Ascending aorta (tissue), 2 donors: ENCODE measurements around the gene CDH13. TPM values are rescaled to one million over a fixed set of nuclear protein-coding genes. Genes with fewer than 3 reads are reported as not detected.
A peak's percentile ranks its signal among the peaks of the same experiment; 100 is the strongest.

ENCODE experiments used
- DNase-seq, 2 donors: peaks; one replicate each; pipeline ENCODE4 v3.0.0-alpha.2; 2019; ENCODE audit warnings: low spot score in 2 of 2
- H3K27ac ChIP-seq, 2 donors: fragments of 200-600 bp; sonication (generic); one replicate each; pipeline ENCODE4 v1.5.1; 2016 to 2017; ENCODE audit warnings: mild to moderate bottlenecking in 1 of 2
- H3K27me3 ChIP-seq: fragments of 200-600 bp; sonication (generic); one replicate; pipeline ENCODE4 v1.5.1; 2017
- H3K36me3 ChIP-seq, 2 donors: fragments of 200-600 bp; sonication (generic); one replicate each; pipeline ENCODE4 v1.5.1; 2016
- H3K4me1 ChIP-seq, 2 donors: fragments of 200-600 bp; sonication (generic); one replicate each; pipeline ENCODE4 v1.5.1; 2016 to 2017; ENCODE audit warnings: mild to moderate bottlenecking in 1 of 2
- H3K4me3 ChIP-seq, 2 donors: fragments of 200-600 bp; sonication (generic); one replicate each; pipeline ENCODE4 v1.5.1; 2016 to 2017; ENCODE audit warnings: mild to moderate bottlenecking in 1 of 2
- H3K9me3 ChIP-seq, 2 donors: fragments of 200-600 bp; sonication (generic); one replicate each; pipeline ENCODE4 v1.5.1; 2016
- intact Hi-C: fragments of 100-400 bp; cut with DNase I; formaldehyde crosslinking; loops from one replicate; pipeline ENCODE4 v1.15.1; 2023
- total RNA-seq: library from RNA; depleted of rRNA; stranded (reverse); fragments of >200 nt; gene quantifications from one replicate; pipeline ENCODE4 v1.1.0, GENCODE V29; 2016
- TF ChIP-seq, protein P1 (sequence below), 3 experiments: fragments of 200-600 bp in 2 of 3; fragments of 450-650 bp in 1 of 3; sonication (generic) in 2 of 3; IDR thresholded peaks; one replicate each; pipeline ENCODE4 v1.5.1; 2016 to 2019; ENCODE audit warnings: antibody characterized with exemption in 3 of 3, mild to moderate bottlenecking in 1 of 3, moderate library complexity in 1 of 3

CDH13 gene
- total RNA-seq, 1 donor from 2014 or later = 160 TPM

DNA sequence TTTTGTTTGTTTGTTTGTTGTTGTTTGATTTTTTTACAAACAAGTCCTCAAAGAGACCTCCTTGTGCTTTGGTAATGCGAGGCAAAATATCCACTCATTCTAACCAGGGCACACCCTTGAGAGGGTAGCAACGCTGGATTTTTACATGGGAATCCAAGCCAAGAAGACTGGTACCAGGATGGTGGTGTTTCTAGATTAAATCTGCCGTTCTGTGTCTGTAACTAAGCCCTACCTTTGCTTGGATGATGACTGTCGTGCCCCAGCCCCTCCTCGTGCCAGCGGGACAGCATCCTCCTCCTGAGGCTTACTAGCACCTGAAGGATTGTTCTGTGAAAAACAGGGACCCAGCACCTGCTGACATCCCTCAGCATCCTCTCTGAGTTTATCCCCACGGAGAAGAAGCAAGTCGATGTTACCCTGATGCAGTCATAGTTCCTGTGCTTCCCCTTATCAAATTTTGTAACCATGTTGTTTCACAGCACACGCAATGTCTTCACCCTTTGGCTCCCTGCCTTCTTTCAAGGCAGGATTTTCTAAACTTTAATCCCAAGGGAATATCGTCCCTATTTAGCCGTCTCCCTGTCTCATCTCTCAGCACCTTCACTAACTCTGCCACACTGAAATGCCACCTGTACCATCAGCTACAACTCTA, 1175.9 kb downstream of the CDH13 start:
- Histone ChIP-seq H3K27me3 (no peaks in the 10 kb centered on the region), H3K4me3 (peak overlapping the region; percentile 37 to 50), H3K36me3 (no peaks in the 10 kb centered on the region), H3K27ac (peak overlapping the region in 1 of 2 donors; percentile 23), H3K9me3 (no peaks in the 10 kb centered on the region), H3K4me1 (peaks cover 0 to 6% of the 10 kb centered on the region in 2 donors)
- TF ChIP-seq, protein P1, sequence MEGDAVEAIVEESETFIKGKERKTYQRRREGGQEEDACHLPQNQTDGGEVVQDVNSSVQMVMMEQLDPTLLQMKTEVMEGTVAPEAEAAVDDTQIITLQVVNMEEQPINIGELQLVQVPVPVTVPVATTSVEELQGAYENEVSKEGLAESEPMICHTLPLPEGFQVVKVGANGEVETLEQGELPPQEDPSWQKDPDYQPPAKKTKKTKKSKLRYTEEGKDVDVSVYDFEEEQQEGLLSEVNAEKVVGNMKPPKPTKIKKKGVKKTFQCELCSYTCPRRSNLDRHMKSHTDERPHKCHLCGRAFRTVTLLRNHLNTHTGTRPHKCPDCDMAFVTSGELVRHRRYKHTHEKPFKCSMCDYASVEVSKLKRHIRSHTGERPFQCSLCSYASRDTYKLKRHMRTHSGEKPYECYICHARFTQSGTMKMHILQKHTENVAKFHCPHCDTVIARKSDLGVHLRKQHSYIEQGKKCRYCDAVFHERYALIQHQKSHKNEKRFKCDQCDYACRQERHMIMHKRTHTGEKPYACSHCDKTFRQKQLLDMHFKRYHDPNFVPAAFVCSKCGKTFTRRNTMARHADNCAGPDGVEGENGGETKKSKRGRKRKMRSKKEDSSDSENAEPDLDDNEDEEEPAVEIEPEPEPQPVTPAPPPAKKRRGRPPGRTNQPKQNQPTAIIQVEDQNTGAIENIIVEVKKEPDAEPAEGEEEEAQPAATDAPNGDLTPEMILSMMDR (IDR thresholded peaks at IDR 0.05) = no peak
- intact Hi-C loops = no loop called here
- no peak for DNase-seq

DNA sequence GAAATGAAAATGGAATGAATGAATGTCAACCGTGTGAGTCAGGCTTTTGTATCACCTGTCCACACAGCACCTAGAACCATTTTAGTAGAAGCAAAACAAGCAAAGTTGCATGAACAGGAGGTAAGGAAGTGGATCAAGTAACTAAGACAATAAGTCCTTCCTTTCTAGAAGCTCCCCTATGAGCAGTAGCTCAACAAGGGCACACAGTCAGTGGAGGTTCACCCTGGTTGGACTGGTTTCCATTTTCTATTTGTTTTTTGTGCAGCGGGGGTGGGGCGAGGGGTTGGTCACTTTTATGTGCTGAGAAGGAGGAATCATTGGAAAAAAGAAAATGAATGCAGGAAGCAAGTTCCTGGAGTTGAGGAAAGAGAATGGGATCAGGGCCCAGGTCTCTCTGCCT, 1177.0 kb downstream of the CDH13 start:
- intact Hi-C loops = no loop called here
- Histone ChIP-seq H3K27me3 (no peaks in the 10 kb centered on the region), H3K4me1 (peaks cover 5 to 8% of the 10 kb centered on the region in 2 donors), H3K27ac (no peak overlapping the region), H3K36me3 (no peaks in the 10 kb centered on the region), H3K4me3 (no peak overlapping the region), H3K9me3 (no peaks in the 10 kb centered on the region)
- TF ChIP-seq, protein P1 (IDR thresholded peaks at IDR 0.05) = no peak
- no peak for DNase-seq

DNA sequence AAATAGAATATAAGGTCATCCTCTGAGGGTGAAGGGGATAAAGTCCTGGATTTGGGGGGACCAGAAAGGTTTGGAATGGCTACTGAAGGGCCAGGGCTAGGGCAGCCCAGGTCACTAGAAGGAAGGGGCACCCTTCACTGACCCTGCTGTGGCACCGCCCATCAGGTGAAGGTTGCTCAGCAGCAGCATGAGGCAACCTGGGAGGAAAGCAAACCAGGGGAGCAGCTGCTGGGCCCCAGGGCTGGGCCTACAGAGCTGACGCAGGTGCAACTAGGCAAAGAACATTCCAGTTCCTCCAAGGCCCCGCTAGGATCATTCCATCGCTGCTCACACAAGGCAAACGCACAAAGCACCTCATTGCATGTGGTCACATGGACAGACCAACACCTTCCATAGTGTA, 1177.6 kb downstream of the CDH13 start:
- H3K27ac ChIP-seq = no peak overlapping the region
- intact Hi-C loops = no loop called here

DNA sequence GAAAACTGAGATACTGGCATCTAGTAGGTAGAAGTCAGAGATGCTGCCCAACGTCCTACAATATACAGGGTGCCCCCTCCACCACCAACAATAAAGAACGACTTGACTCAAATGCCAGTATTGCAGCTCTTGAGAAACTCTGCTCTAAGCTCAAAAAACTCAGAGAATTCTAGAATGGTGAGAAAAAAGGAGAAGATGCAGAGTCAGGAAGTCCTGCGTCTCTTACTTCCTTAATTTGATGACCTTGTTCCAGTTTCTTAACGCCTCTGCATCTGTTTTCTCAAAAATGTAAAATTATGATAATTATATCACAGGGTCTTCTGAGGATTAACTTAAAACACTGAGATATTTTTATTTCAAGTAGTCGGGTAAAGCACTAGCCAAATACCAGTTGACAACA, 1179.3 kb downstream of the CDH13 start:
- no peak for DNase-seq
- peaks cover 0 to 11% of the 10 kb centered on the region in 2 donors for H3K36me3 ChIP-seq
- peaks cover 10 to 29% of the 10 kb centered on the region in 2 donors for H3K4me1 ChIP-seq
- H3K27me3 ChIP-seq = no peaks in the 10 kb centered on the region
- no peak overlapping the region for H3K27ac ChIP-seq
- intact Hi-C loops = loop anchor here (5.0 kb wide), 2 partner anchors 91 to 119 kb away; partner anchors contain the start of gene MLYCD
- no peak overlapping the region for H3K4me3 ChIP-seq
- no peaks in the 10 kb centered on the region for H3K9me3 ChIP-seq
- TF ChIP-seq, protein P1 (IDR thresholded peaks at IDR 0.05) = no peak

More for the DNA sequence above, 1177.6 kb downstream of the CDH13 start:
- Histone ChIP-seq H3K36me3 (no peaks in the 10 kb centered on the region), H3K4me1 (peaks cover 6 to 14% of the 10 kb centered on the region in 2 donors), H3K4me3 (no peak overlapping the region), H3K27me3 (no peaks in the 10 kb centered on the region), H3K9me3 (no peaks in the 10 kb centered on the region)
- no peak for DNase-seq
- TF ChIP-seq, protein P1 (IDR thresholded peaks at IDR 0.05) = no peak

DNA sequence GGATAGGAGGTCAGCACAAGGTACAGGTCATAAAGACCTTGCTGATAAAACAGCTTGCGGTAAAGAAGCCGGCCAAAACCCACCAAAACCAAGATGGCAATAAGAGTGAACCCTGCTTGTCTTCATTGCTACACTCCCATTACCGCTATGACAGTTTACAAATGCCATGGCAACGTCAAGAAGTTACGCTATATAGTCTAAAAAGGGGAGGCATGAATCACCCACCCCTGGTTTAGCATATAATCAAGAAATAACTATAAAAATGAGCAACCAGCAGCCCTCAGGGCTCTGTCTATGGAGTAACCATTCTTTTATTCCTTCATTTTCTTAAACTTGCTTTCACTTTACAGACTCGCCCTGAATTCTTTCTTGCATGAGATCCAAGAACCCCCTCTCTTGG, 1180.0 kb downstream of the CDH13 start:
- Histone ChIP-seq H3K4me3 (no peak overlapping the region), H3K27ac (peak overlapping the region; percentile 61 to 66), H3K27me3 (no peaks in the 10 kb centered on the region), H3K9me3 (no peaks in the 10 kb centered on the region), H3K36me3 (peaks cover 0 to 11% of the 10 kb centered on the region in 2 donors), H3K4me1 (peaks cover 10 to 32% of the 10 kb centered on the region in 2 donors)
- TF ChIP-seq, protein P1 (IDR thresholded peaks at IDR 0.05) = no peak
- DNase-seq = no peak
- intact Hi-C loops = loop anchor here (1.0 to 5.0 kb wide), 3 partner anchors 91 to 119 kb away; partner anchors contain the start of gene MLYCD
